GM12892 (cell line): Measurements from ENCODE around the gene FRA10AC1.

Source experiments
- POLR2A ChIP-seq: IDR thresholded peaks from 2 replicates; pipeline ENCODE4 v1.6.1; 2011; ENCODE audit warnings: low read depth, low read length, control low read depth
- POLR2AphosphoS5 ChIP-seq: IDR thresholded peaks from 2 replicates; pipeline ENCODE4 v1.6.1; 2011; ENCODE audit warnings: low read depth, low read length, control low read depth

GRCh38 chr10:93630625-93631557, 71.5 kb downstream of the FRA10AC1 start:
- TF ChIP-seq POLR2A (no peak), POLR2AphosphoS5 (no peak)
